GM06990 (cell line): ENCODE measurements around the gene NUP54.

Source experiments
- DNase-seq: peaks from one replicate; pipeline ENCODE4 v3.0.0-alpha.2; 2011; ENCODE audit not compliant: insufficient read length; ENCODE audit errors: extremely low read depth
- H3K27me3 ChIP-seq: replicated peaks from 2 replicates; pipeline ENCODE4 v1.6.0; 2011; ENCODE audit warnings: low read length; ENCODE audit not compliant: control insufficient read depth, insufficient read depth
- H3K36me3 ChIP-seq: 2 replicates; pipeline ENCODE4 v1.5.1; 2011; ENCODE audit warnings: low read length; ENCODE audit not compliant: control insufficient read depth, insufficient read depth
- H3K4me3 ChIP-seq: replicated peaks from 2 replicates; pipeline ENCODE4 v1.5.1; 2011; ENCODE audit warnings: low read depth, mild to moderate bottlenecking, control low read depth, low read length
- CTCF ChIP-seq: IDR thresholded peaks from 2 replicates; pipeline ENCODE4 v1.5.1; 2011; ENCODE audit warnings: low read length, control low read depth, mild to moderate bottlenecking, inconsistent platforms; ENCODE audit not compliant: insufficient read depth, poor library complexity, severe bottlenecking

The NUP54 gene

GRCh38 chr4:76192236-76192635, 44.0 kb upstream of the NUP54 start:
- TF ChIP-seq CTCF = no peak
- Histone ChIP-seq H3K27me3 (no peaks in the 10 kb centered on the region), H3K4me3 (no peak overlapping the region), H3K36me3 (peaks cover 6% of the 10 kb centered on the region)
- no peak for DNase-seq

GRCh38 chr4:76188557-76188956, 40.4 kb upstream of the NUP54 start:
- Histone ChIP-seq H3K36me3 (peaks cover 4% of the 10 kb centered on the region; the same call in 1 of the 2 replicates), H3K4me3 (no peak overlapping the region), H3K27me3 (no peaks in the 10 kb centered on the region)
- TF ChIP-seq CTCF = no peak
- DNase-seq = no peak

- H3K27me3 ChIP-seq = no peaks in the 10 kb centered on the region
- TF ChIP-seq CTCF = no peak
- no peak overlapping the region for H3K4me3 ChIP-seq
- no peak for DNase-seq
- H3K36me3 ChIP-seq = peaks cover 3% of the 10 kb centered on the region; the same call in 1 of the 2 replicates
These were observed 40.0 kb upstream of the NUP54 start for GRCh38 chr4:76188149-76188548.

GRCh38 chr4:76187152-76187551, 39.0 kb upstream of the NUP54 start:
- no peak for TF ChIP-seq CTCF
- H3K36me3 ChIP-seq = no peaks in the 10 kb centered on the region
- no peak overlapping the region for H3K4me3 ChIP-seq
- DNase-seq = no peak
- no peaks in the 10 kb centered on the region for H3K27me3 ChIP-seq

GRCh38 chr4:76182463-76182862, 34.3 kb upstream of the NUP54 start:
- no peak for TF ChIP-seq CTCF
- Histone ChIP-seq H3K27me3 (no peaks in the 10 kb centered on the region), H3K4me3 (no peak overlapping the region), H3K36me3 (no peaks in the 10 kb centered on the region)
- no peak for DNase-seq
